ENCODE measurements around the gene BAZ1B. TPM values are rescaled to one million over a fixed set of nuclear protein-coding genes. Genes with fewer than 3 reads are reported as not detected.

BAZ1B gene
- total and polyA plus RNA-seq, 9 donors, result 33.4 to 89.7 (median 58.7) TPM

DNA sequence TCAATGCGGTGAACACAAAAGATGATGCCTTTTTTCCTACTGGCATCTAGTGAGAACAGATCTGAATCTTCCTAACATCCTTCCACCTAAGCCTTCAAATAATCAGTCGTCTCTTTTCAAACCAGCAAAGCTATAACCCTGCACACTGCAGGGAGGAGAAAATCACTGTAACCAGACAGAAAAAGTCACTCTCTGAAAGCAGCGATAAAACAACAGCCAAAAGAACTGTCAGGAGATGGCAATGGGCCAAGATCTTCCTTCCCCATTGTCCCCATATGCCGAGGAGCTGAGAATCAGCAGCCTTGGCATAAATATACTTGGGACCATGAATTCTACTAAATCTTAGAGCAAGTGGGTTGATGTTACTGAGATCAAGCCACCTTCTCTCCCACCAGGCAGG, 75.4 kb downstream of the BAZ1B start:
- no peak overlapping the region for H3K27ac ChIP-seq
- no peaks in the 10 kb centered on the region for H3K9me3 ChIP-seq
- no peaks in the 10 kb centered on the region for H3K4me1 ChIP-seq (ENCODE audit: insufficient read depth)
- WGBS, 3 donors, result 60 to 65% (median 61%) methylated on average over 4 of the region's 4 CpGs
- no peaks in the 10 kb centered on the region for H3K36me3 ChIP-seq
- H3K27me3 ChIP-seq, result no peaks in the 10 kb centered on the region
- no peak for TF ChIP-seq POLR2A (IDR thresholded peaks at IDR 0.05)
- TF ChIP-seq, protein P1, sequence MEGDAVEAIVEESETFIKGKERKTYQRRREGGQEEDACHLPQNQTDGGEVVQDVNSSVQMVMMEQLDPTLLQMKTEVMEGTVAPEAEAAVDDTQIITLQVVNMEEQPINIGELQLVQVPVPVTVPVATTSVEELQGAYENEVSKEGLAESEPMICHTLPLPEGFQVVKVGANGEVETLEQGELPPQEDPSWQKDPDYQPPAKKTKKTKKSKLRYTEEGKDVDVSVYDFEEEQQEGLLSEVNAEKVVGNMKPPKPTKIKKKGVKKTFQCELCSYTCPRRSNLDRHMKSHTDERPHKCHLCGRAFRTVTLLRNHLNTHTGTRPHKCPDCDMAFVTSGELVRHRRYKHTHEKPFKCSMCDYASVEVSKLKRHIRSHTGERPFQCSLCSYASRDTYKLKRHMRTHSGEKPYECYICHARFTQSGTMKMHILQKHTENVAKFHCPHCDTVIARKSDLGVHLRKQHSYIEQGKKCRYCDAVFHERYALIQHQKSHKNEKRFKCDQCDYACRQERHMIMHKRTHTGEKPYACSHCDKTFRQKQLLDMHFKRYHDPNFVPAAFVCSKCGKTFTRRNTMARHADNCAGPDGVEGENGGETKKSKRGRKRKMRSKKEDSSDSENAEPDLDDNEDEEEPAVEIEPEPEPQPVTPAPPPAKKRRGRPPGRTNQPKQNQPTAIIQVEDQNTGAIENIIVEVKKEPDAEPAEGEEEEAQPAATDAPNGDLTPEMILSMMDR (IDR thresholded peaks at IDR 0.05), result no peak
- TF ChIP-seq EP300 (IDR thresholded peaks at IDR 0.05), result no peak
- intact Hi-C loops (cut with DNase I), result no loop called here
- no peak for DNase-seq
- no peak overlapping the region for H3K4me3 ChIP-seq

DNA sequence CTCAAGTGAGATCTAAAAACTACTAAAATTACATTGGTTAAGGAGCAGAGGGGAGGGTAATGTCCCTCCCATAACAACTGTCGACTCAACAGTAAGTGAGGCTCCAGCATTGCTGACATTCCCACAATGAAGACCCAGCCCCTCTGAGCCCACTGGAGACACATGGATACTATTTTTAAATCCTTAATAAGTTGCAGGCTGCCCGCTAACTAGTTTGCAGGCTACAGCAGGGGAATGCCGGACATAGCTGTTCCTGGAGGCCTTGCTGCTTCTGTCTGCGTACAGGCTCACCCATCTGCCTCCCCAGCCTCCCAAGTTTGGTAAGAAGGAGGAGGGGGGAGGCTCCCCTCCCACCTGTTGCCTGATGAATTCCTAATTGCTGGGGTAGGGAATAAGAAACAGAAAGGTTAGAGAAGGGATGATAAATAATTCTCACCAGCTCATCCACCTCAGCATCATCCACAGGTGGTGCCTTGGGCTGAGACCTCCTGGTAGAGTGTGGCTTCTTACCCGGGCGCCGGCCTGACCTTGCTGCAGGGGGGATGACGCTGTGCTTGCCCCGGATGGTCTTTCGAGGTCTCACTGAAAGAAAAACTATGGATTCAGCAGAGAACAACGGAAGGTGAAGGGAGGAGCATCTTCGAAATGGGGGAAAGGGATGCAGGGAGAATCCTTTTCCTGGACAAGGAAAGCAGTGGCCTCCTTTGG, 78.4 kb downstream of the BAZ1B start:
- no peaks in the 10 kb centered on the region for H3K4me1 ChIP-seq (ENCODE audit: insufficient read depth)
- TF ChIP-seq EP300 (IDR thresholded peaks at IDR 0.05) (no peak), POLR2A (IDR thresholded peaks at IDR 0.05) (no peak)
- TF ChIP-seq, protein P1 (IDR thresholded peaks at IDR 0.05), result no peak
- WGBS, 3 donors, result 50 to 71% (median 52%) methylated on average over 12 of the region's 12 CpGs
- no peaks in the 10 kb centered on the region for H3K9me3 ChIP-seq
- intact Hi-C loops (cut with DNase I), result no loop called here
- H3K4me3 ChIP-seq, result no peak overlapping the region
- DNase-seq, result no peak
- H3K27me3 ChIP-seq, result no peaks in the 10 kb centered on the region
- no peak overlapping the region for H3K27ac ChIP-seq
- H3K36me3 ChIP-seq, result no peaks in the 10 kb centered on the region

DNA sequence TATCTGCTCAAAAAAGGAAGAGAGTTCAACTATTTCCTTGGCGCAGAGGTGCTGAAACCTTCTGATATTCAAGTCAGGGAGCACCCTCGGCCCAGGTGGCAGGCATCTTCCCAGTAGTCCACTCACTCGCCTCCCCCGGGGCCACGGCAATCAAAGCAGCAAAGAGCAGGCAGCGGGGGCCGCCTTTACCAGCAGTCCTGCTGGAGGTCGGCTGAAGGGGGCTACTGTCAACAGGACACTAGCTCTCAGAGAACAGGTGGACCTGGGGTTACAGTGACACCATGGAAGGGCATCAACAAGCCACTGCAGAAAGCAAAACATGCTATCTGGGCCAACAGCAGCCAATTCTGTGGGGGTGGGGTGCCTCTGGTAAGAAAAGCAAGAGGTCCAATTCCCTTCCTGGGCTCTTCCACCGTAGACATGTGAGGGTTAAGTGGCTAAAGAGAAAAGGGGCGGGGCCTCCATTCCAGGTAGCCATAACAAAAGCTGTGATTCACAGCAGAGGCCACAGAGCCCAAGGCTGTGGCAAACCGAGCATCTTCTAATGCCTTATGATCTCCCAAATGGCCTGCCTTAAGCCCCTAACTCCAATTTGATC, 79.1 kb downstream of the BAZ1B start:
- DNase-seq, result no peak
- no peaks in the 10 kb centered on the region for H3K36me3 ChIP-seq

DNA sequence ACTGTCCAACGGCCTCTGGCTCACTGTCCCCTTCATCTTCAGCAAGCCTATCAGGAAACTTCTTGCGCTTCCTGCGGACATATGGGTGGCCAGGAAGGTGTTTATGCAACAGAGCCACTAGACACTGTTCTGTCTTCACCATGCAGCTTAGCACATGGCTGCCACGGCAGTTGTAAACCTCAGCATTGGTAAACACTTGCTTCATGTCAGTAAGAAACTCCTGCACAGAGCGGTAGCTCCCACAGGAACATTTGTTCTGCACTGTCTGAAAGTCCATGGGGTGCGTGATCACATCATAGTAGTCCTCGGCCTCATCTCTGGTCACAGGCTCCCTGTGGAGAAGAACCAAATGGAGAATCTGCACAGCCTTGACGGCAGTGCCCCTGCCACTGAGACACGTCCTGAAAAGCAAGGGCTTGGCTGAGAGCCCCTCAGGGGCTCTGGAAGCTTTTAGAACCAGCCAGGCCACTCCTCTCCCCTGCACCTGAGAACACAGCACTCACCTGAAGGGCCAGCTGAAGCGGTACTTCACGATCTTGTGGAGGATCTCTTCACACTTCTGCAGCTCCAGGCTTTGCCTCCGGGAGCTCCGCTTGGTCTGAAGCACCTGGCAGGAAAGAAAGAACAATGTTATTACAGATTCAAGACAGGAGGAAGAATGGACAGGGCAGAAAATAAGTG, 79.7 kb downstream of the BAZ1B start:
- Histone ChIP-seq H3K4me1 (ENCODE audit: insufficient read depth) (no peaks in the 10 kb centered on the region), H3K9me3 (no peaks in the 10 kb centered on the region), H3K4me3 (no peak overlapping the region), H3K27me3 (no peaks in the 10 kb centered on the region), H3K36me3 (no peaks in the 10 kb centered on the region), H3K27ac (no peak overlapping the region)
- TF ChIP-seq EP300 (IDR thresholded peaks at IDR 0.05) (no peak), POLR2A (IDR thresholded peaks at IDR 0.05) (no peak)
- TF ChIP-seq, protein P1 (IDR thresholded peaks at IDR 0.05), result no peak
- no peak for DNase-seq
- intact Hi-C loops (cut with DNase I), result no loop called here
- 80 to 88% (median 83%) methylated on average over 13 of the region's 13 CpGs for WGBS, 3 donors

More for the DNA sequence above, 79.1 kb downstream of the BAZ1B start:
- no peak overlapping the region for H3K4me3 ChIP-seq
- no peaks in the 10 kb centered on the region for H3K9me3 ChIP-seq
- TF ChIP-seq, protein P1 (IDR thresholded peaks at IDR 0.05), result no peak
- no peak for TF ChIP-seq POLR2A (IDR thresholded peaks at IDR 0.05)
- no peak for TF ChIP-seq EP300 (IDR thresholded peaks at IDR 0.05)
- no peaks in the 10 kb centered on the region for H3K27me3 ChIP-seq
- H3K27ac ChIP-seq, result no peak overlapping the region
- no peaks in the 10 kb centered on the region for H3K4me1 ChIP-seq (ENCODE audit: insufficient read depth)
- intact Hi-C loops (cut with DNase I), result no loop called here
- WGBS, 3 donors, result 55 to 70% (median 58%) methylated on average over 11 of the region's 11 CpGs

Data from ovary (tissue), 9 donors.